ELR (cell line): Measurements from ENCODE around the gene SMIM44.
A peak's percentile ranks its signal among the peaks of the same experiment; 100 is the strongest.

Experiments
- DNase-seq: peaks from one replicate; pipeline ENCODE4 v3.0.0-alpha.2; 2015; ENCODE audit warnings: low read depth

Gene SMIM44

DNA sequence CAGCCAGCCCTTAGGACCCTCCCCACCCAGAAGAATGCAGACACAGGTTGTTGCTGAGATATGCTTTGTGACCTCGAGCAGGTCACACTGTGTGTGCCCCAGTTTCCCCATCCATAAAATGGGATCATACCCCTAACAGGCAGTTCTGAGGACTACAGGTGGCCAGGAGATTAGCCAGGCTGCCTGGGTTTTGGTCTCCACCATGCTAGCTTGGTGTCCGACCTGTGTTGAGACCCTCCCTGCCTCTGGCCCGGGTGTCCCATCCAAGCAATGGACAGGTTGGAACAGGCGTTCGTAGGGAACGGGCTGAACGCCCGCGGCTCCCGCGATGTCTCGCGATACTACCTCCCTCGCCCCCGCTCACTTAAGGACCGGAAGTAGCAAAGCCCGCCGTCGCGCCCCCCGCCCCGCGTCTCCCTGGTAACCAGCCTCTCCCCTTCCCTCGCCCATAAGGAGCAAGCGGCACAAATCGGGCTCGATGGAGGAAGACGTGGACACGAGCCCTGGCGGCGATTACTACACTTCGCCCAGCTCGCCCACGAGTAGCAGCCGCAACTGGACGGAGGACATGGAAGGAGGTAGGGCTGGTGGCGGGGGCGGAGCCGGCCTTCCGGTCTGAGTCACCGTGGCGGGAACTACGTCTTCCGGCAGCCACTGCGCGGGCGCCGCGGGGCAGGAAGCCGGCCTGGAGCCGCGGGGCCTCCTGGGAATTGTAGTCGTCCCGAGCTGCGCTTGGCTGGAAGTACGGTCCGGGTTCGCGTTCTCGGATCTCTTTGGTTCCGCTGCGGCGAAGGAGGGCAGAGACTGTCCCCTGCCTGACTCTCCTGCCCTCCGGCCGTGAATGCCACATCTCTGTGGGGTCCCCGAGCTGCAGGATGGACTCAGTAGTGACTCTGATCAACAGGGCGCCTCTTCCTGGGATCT is 48.3 kb downstream of the SMIM44 start:
- peak; percentile 98 for DNase-seq

DNA sequence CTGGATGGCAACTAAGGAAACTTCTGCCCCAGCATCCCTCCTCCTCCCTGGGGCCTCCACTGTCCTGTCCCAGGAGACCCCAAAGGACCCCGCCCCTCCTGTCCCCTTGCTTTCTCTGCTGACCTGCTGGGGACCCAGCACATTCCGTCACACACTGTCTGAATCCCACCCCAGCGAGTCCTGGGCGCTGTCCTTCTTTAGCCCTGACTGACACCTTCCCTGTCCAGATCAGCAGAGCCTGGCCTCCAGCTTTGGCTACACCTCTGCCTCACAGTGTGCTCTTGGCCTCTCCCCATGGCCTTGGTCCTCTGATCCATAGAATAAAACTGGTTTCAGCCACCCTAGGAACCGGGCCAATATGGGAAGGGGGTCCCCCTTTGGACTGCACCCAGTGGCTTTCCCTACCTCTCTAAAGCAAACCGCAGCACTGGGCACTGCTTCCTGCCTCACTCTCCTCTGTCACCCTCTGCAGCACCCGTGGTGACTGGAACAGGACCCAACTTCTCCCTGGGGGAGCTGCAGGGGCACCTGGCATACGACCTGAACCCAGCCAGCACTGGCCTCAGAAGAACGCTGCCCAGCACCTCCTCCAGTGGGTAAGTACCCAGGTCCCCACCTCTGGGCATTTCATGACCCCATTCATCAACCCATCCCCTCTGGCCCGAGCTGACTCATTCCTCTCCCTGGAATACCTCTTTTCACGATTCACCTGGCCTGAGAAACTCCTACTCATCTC is 49.3 kb downstream of the SMIM44 start:
- no peak for DNase-seq

DNA sequence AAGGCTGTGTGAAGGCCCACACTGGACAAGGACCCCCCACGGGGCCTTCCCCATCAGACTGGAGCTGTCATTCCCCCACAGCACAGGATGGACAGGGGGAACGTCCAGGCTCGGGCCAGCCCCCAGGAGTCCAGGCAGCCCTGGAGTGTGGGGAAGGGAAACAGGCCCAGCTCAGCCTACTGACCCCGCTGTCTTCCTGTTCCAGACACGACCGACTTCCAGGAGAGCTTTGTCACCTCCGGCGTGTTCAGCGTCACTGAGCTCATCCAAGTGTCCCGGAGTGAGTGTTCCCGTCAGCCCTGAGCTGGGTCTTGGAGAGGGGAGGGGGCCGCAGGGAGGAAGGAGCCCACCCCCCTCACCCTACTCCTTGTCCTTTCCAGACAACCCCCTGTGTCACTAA is 49.9 kb downstream of the SMIM44 start:
- DNase-seq = no peak
